ENCODE results near the gene RIC8B.
A peak's percentile ranks its signal among the peaks of the same experiment; 100 is the strongest.

RIC8B gene

DNA sequence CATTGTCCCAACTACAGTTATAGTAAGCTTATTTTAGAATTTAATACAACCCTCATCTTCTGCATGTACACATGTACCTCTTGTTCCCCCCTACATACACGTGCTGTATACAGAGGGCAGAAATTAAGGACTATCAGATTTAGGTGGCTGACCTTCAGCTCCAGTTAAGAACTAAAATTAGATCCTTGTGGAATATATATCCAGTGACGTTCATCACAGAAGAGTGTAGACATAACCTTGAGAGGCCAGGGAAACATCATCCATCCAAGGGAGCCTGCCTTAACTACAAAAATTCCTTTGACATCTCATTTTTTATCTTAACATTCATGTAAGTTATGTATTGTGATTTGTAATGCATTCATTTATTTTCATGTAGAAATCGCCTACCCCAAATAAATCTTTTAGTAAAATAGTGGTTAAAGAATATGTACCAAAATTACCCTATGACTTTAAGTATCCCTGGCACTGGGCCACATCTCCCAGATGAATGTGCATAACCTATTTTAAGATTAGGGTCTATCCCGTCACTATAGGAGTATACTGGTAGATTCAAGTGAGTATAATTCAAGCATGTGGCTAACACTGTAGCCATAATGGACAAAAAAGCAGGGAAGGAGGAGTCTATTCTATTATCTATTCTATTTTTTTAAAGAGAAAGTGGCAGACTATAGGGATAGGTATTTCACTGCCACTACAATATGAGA is 27.5 kb downstream of the RIC8B start:
- DNase-seq: no peak

DNA sequence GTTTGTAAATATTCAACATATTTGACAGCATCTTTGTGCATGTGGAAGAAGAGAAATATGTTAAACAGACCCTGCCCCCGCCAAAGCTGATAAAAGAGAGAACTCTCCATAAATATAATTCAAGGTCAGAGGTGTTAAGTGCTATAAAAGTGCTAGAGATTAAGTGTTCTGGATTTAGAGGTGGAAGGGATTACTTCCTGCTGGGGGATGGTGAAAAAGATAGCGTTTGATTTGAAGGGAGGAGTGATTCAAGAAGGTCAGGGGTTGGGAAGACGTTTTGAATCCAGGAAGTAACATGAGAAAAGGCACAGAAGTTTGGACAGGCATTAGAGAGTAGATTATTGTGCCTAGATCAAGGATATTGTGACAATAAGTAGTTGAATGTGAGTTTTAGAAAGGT is 30.2 kb downstream of the RIC8B start:
- no peak for DNase-seq

DNA sequence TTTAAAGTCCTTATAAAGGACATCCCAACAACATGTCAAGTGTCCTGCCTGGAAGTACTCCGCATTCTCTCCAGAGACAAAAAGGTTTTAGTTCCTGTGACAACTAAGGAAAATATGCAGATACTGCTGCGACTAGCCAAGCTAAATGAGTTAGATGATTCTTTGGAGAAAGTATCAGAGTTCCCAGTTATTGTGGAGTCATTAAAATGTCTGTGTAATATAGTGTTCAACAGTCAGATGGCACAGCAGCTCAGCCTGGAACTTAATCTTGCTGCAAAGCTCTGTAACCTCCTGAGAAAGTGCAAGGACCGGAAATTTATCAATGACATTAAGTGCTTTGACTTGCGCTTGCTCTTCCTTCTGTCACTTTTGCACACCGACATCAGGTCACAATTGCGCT is 40.2 kb downstream of the RIC8B start:
- no peak for DNase-seq

DNA sequence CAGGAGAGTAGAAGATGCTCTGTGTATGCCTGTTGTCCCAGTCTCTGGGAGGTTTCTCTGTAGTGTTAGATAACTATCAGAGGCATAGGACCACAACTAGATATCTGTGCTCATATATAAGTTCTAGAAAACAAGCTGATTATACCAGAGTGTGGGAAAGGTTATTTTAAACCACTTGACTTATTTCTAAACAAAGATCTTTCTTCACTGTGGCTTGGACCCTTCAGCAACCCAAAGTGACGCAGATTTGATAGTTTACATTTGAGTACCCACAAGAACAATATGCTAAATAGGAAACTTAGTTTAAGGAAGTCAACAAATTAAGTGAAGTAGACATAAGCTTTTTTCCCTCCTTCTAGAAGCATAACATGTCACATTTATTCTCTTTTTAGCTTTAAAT is 41.3 kb downstream of the RIC8B start:
- DNase-seq: no peak

DNA sequence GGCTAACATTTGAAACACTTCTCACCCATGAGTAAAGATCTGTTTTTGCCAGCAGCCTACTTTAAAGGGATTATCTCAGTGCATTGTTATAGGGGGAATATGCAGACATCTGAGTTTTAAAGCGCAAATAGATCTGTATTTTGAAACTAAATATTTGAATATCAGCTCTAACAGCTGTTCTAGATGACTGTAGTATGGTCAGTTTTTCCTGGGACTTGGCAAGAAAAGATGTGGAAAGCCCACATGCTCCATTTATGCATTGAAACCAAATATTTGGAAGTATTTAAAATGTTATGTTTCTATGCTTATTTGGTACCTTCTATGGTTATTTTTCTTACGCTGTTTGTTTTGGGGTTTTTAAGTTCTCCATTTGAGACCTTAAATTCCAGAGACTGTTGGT is 41.7 kb downstream of the RIC8B start:
- no peak for DNase-seq

DNA sequence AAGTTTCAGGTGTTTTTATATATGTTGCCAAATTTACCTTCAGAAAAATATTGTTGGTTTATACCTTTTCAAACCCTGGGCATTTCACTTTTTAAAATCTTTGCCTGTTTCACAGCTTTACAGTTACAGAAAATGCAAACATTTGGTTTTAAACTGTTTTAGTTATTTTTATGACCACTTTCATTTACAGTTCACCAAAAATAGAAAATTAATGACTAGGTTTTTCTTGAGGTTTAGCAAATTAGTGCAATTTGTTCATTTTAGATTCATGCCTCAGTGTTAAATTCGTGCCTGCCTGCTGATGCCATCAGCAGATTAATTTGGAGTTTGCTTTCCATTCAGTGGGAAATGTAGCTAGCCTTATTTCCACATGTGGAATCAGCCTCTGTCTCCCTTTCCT is 45.5 kb downstream of the RIC8B start:
- DNase-seq: no peak

DNA sequence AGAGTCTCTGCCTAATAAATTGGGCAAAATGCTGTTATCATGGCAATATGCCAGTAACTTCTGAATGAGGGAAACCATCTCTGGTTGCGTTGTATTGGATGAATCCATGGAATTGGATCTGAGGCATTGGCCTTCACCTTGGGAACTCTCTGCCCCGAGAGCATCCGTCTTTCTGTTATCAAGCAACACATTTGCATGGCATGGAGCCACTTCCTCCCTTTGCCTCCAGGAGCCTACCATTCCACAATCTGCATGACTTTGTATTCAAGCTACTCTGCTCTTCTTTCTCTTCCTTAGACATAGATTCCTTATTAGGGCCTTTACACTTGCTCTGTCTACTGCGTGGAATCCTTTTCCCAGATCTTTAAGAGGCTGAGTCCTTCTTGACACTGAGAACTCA is 57.2 kb downstream of the RIC8B start:
- DNase-seq: no peak

DNA sequence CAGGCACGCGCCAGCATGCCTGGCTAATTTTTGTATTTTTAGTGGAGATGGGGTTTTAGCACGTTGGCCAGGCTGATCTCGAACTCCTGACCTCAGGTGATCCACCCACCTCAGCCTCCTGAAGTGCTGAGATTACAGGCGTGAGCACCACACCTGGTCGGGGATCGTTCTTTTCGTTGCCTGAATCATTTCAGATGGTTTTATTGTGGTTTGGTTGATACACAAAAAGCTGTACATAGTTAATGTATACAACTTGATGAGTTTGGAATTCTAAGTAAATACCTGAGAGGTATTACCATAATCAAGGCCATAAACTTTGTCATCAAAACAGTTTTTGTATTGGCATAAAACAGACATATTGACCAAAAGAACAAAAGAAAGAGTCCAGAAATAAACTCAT is 63.3 kb downstream of the RIC8B start:
- no peak for DNase-seq

DNA sequence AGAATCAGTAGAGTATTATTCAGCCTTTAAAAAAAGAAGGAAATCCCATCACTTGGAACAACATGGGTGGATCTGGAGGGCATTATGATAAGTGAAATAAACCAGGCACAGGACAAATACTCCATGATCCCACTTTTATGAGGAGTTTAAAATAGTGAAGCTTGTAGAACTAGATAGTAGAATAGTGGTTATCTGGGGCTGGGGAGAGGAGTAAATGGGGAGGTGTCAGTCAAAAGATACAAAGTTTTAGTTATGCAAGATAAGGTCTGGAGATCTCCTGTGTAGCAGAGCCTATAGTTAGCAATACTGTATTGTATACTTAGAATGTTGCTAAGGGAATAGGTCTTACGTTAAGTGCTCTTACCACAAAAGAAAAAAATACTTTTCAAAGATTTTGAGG is 64.9 kb downstream of the RIC8B start:
- DNase-seq: no peak

DNA sequence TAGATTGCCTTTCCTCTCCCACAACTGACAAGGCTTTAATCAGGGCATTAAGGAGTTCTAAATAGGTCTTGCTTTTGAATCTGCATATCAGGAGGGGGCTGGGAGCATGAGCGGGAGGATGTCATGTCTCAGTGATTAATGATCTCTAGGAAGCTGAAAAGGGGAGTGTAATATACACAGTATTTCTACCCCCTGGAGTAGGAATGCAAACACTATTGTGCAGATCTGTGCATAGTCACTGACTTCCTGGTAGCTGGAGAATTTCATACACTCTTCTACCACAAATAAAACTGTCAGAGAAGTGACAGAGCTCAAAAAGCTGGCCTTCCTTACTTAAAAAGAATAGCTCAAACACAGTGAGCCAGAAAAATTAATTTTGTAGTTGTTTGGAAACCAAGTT is 65.8 kb downstream of the RIC8B start:
- DNase-seq: no peak

DNA sequence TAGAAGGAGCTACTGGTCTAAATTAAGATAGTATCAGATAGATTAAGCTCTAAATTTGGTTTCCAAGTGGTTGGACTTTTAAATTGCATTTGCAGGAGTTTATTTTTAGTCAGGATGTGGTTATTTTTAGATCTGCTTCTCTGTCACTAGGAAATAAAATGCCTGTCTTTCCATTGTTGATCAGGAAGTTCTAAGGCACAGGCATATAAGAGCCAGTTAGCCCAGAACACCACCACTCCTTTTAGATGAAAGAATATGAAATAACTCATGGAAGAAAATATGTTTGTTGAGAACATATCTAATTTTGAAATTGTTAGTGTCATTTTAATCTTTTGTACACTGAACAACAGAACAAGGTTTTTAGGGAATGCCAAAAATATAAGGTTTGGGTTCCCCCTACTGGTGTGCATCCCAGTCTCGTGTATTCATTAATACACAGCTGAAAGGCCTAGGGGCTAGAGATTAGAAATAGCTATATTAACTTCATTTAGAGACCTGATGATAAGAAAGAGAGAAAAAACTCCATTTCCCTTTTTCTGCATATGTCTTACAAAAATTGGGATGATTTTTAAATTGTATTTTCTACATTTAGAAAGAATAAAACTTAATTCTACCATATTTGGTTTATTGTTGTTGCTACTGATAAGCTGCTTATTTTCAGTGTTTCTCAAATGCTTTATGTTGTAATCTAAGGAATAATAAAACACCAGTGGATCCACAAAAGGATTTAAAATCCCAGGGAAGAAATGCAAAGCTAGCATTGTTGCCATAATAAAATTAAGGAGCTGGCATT is 67.2 kb downstream of the RIC8B start:
- DNase-seq: peak; percentile 60

DNA sequence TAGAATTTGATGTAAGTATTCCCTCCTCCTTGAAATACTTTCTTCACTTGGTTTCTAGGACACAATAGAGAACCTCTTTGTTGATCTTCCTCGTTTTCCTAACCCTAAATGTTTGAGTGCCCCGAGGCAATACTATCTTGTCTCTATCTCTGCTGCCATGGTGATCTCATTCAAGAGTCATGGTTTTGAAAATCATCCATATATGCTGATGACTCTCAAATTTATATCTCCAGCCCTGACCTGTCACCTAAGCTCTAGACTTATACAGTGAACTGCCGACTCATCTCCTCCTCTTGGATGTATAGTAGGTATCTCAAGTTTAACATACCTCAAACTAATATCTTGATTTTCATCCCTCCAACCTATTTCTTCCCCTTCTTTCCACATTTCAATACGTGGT is 71.4 kb downstream of the RIC8B start:
- no peak for DNase-seq

DNA sequence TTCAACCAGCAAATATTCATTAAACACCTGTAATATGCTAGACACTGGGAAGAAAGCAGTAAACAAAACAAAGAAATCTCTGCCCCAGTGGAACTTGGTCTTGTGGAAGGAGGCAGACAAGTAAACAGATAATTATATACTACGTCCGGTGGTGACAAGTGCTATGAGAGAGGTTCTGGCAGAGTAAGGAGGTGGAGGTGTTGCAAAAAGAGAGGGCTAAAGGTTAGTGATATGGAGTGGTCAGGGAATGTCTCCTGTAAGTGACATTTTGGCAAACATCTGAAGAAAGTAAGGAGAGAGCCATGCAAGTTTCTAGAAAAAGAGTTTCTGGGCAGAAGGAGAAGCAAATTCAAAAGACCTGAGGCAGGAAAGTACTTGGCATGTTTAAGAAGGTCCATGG is 73.4 kb downstream of the RIC8B start:
- DNase-seq: no peak

DNA sequence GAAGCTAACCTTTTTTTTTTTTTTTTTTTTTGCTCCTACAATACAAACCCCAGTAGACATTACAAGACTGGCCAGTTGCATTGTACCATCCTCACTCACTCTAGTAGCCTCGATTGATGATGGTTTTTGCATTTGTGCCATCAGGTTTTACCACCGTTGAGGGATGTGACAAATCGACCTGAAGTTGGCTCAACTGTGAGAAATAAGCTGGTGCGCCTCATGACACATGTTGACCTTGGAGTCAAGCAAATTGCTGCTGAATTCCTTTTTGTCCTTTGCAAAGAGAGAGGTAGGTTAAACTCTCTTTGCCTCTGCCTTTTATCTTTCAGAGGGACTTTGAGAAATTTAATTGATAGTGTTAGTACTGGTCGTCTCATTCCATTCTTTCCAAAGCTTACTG is 76.8 kb downstream of the RIC8B start:
- no peak for DNase-seq

DNA sequence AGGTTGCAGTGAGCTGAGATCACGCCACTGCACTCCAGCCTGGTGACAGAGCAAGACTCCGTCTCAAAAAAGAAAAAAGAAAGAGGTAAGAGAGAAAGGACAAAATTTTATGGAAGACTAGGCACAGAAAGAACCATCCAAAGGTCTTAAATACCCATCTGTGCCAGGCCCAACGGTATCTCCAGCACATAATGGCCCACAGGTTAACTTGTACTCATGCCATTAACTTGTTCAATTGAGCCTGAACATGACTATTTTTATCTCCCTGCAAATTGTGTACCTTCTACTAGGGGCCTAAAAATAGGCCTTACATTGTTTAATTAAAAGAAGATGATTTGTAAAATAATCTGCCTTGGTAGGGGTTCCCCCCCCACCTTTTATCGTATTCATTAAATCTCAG is 80.2 kb downstream of the RIC8B start:
- no peak for DNase-seq

DNA sequence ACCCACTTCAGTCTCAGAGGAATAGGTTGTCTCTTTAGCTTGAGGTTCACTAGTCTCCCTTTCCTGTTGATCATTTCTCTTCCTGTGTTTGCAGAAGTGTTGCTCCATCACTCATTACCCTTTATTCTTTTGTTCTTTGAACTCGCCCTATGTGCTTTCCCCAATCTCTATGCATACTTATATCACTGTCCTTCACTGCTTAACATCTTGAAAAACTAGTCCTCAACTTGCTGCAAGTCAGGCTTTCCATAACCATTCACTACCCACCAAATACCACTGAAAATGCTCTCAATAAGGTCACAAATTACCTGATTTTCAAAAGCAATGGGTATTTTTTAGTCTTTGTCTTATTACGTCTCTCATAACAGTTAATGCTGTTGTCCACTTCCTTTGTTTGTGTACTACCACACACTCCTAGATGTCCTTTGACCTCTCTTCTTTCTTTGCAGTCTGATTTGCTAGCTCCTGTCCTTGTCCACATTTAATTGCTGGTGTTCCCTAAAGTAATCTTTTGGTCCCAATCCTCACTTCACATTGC is 80.8 kb downstream of the RIC8B start:
- DNase-seq: no peak

DNA sequence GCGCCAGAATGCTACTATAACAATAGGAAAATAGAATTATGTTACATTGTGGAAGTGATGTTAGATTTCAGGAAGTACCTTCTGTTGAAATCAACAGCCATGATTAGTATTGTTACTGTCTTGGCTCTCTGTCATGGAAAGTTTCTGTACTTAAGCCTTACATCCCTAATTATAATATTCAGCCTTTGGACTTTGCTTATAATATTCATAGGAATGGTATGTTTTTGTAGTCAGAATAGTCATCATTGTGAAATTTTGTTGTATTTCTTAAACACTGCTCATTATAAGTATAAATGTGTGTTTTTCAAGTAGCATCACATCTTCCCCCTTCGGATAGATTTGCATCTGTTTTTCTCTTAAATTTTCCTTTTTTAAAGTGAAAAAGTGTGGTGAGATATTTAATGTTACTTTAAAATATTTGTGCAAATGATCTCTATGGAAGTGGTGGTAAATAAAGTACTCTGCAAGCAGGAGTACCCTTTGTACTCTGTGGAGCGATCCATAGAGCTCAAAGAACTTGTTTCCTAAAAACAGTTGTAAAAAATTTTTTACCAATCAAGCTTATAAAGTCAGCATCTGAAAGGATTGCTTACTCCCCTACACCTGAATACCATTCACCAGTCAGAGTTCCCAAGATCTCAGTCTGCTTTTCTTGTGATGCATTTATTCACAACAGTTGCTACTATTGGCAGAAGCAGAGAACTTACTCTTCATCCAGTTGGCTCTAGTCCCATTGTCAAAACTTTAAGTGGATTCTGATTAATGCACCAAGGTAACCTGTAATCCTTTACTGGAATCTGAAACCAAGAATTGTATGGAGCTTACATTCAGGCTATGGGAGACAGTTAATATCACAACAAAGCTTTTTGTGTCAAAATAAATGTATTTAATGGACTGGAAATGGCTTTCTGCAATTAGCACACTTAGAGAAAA is 87.8 kb downstream of the RIC8B start:
- DNase-seq: no peak

DNA sequence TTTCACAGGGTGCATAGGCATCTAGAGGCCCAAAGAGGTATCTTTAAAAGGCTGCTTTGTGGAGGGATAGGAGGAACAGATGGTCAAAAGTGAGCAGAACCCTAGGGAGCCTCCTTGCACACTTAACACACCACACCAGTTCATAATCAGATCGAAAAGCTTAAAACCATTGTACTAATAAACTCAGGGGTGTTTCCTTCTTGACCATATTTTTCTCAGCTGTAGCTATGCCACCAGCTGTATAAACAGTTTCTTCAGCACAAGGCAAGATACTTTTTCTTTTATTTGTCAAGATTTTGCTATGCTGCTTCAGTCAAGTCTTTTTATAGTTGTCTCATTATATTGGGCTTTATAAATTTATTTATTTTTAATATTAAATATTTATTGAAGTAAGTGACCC is 88.7 kb downstream of the RIC8B start:
- DNase-seq: no peak

DNA sequence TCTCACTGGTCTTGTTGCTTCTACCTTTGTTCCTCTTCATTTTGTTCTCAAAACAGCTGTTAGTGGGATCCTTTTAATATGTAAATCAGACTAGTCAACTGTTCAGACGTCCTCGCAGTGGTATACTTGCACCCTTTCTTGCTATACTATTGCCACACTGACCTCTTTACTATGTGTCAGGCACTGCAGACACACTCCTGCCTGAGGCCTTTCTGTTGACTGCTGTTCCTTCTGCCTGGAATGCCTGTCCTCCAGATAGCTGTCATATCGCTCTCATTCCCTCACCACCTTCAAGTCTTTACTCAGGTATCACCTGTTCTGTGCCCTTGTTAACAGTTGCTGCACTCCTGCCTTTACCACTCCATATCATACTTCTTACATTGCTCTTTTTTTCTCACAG is 91.2 kb downstream of the RIC8B start:
- no peak for DNase-seq

DNA sequence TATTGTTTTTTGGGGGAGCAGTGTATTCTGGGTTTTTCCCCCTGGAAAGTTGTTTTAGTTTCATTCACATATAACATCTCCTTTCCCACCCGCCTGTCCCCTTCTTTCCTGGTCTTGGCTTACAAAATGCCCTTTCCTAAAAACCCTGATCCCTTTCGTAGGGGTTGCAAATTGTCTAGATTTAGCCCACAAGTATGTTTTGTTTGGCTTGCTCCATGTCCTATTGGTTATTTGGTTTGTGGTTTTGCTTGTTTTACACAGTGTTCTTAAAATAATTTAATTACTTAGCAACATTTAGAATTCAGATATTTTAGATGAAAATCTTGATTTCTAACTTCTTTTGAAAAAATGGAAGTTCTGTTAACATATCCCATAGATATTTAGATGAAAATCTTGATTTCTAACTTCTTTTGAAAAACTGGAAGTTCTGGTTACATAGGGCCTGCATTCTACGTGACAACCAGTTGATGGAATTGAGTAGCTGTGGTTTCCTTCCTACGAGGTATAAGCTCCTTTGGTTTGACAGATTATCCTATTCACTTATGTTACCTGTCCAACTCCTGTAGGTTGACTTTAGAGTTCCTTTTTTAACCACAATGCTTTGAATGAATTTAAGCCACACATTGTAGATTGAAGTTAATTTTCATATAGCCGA is 92.1 kb downstream of the RIC8B start:
- no peak for DNase-seq

DNA sequence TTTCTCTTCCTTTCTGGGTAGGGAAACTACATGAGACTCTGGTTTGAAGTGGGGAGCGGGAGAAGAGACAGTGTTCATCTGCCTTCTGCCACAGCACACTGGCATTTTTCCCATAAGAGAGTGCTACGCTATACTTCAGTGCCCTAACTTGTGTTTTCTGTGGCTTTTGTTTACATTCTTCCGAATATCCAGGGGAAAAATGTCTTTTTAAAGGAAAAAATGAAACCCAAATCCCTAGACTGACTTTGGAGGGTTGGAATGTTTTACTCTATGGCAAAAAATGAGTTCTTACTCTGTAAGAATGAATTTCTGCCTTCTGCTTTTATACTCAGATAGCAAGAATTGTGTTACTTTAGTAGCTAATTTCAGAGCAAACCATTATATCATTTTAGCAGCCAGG is 93.2 kb downstream of the RIC8B start:
- no peak for DNase-seq

DNA sequence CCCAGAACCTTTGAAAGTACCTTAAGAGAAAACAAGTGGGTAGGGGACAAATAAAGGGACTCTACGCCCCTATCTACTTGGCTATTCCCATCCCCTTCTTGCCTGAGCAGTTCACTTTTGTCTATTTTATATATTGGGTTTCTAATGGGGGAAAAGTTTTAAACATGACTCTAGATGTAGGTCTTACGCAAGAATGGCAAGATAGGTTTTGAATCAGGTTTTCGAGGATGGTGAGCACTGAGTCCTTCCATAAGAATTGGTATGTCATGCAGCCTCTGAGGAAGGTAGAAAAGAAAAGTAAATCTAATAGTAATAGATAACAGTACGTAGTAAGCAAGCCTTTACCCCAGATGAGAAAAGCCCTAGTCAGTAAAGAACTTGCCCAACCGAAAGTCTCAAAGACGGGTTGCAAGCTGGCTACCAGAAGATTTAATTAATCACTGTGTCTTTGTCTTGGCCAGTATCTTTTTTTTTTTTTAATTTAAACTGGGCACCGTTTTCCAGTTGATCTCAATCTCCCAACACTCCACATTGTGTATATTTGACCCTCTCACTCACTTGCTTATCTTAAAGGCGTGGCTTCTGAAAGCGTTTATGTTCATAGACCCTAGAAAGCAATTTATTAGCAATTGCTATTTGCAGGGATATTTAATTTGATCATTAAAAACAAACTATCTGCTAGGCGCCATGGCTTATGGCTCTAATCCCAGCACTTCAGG is 94.7 kb downstream of the RIC8B start:
- DNase-seq: no peak
